NT2/D1 (cell line): ENCODE measurements around the gene RERE.

Experiments used
- SUZ12 ChIP-seq: IDR thresholded peaks from 2 replicates; pipeline ENCODE4 v1.6.1; 2011; ENCODE audit not compliant: insufficient read length, insufficient read depth; ENCODE audit errors: extremely low read depth
- YY1 ChIP-seq: IDR thresholded peaks from 2 replicates; pipeline ENCODE4 v1.6.1; 2011; ENCODE audit not compliant: insufficient read length, insufficient read depth
- ZNF274 ChIP-seq: IDR thresholded peaks from 2 replicates; pipeline ENCODE4 v1.6.1; 2011; ENCODE audit warnings: mild to moderate bottlenecking, low read depth, low read length

DNA sequence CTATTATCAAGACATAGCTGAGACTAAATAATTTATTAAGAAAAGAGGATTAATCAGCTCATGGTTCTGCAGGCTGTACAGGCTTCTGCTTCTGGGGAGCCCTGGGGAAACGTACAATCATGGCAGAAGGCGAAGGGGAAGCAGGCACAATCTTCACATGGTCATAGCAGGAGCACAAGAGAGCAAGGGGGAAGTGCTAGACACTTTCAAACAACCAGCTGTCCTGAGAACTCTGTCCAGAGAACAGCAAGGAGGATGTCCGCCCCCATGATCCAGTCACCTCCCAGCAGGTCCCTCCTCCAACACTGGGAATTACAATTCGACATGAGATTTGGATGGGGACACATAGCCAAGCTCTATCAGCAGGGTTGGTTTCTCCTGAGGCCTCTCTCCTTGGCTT lies 509.8 kb downstream of the RERE start:
- no peak for TF ChIP-seq ZNF274
- TF ChIP-seq SUZ12, result no peak
- no peak for TF ChIP-seq YY1
